HG03025 (cell line): ENCODE results near the gene KCTD2.
"Not testable (repeated sequence)": the region's sequence is repeated elsewhere in the genome, so short reads cannot be mapped to it uniquely, and the experiment has no call there.

Experiments
- ATAC-seq: cut with Tn5 transposase; IDR thresholded peaks from one replicate; pipeline ENCODE4 v1.9.1; 2021; ENCODE audit warnings: mild to moderate bottlenecking, moderate library complexity; ENCODE audit not compliant: unreplicated experiment, low FRiP score

Gene KCTD2

DNA sequence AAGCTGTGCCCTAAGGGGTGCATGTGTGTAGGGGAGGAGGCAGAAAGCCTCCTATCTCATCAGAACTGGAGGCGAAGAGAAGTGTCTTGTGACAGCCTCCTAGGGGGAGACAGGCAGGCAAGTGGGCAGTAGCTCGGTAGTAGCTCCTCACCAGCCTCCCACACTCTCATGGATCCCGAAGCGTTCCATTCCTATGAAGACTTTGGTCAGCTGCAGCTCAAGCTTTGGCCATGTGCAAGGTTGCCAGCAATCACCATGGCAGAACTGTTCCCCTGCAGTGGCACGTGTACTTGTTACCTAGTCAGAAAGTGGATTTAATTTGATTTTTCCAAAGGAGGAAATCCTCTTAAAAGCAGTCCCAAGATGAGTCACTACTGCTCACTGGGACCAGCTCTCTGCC is 27.9 kb upstream of the KCTD2 start:
- no peak for ATAC-seq

DNA sequence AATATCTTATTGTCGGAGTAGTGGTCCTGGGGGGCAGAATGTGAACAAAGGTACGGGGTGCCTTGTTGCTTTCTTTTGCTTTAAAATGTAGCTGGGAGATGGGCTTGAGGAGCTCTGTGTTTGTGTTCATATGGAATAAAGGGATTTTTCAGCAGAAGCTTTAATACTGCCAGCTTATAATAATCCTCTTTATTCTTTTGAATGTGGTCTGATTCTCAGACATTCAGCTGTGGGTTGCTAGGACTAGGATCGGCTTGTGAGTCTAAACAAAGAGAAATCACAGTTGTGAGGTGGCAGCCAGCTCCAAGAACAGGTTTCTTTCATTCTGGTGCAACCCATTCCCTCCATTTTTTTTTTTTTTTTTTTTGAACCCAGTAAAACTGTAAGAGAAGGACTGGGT is 27.3 kb upstream of the KCTD2 start:
- ATAC-seq, result no peak

DNA sequence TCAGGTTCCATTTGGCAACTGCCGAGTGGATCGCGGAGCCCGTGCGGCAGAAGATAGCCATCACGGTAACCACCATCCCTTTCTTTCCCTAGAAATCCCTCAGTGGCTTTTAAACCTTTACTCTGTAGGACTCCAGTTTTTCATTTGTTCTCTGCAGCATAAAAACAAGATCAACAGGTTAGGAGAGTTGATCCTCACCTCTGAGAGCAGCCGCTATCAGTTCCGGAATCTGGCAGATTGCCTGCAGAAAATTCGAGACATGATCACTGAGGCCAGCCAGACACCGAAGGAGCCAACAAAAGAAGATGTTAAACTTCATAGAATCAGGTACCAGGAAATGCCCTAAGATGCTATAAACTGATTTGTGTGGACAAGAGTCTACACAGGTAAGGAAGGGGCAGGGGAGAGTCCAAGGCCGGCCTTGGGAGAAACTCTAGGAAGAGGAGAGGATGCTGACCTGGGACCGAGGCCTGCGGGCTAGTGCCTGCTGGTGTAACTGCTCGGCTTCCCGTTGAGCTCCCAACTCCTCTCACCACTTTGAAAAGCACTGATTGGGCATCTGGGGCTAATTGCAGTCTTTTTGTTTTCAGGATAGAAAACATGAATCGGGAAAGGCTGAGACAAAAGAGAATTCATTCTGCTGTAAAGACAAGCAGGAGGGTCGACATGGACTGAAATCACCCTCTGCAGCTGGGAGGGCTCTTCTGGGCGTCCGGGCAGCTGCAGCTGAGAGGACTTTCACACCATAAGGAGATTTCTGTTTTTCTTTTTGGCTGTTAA is 26.5 kb upstream of the KCTD2 start:
- ATAC-seq, result no peak

DNA sequence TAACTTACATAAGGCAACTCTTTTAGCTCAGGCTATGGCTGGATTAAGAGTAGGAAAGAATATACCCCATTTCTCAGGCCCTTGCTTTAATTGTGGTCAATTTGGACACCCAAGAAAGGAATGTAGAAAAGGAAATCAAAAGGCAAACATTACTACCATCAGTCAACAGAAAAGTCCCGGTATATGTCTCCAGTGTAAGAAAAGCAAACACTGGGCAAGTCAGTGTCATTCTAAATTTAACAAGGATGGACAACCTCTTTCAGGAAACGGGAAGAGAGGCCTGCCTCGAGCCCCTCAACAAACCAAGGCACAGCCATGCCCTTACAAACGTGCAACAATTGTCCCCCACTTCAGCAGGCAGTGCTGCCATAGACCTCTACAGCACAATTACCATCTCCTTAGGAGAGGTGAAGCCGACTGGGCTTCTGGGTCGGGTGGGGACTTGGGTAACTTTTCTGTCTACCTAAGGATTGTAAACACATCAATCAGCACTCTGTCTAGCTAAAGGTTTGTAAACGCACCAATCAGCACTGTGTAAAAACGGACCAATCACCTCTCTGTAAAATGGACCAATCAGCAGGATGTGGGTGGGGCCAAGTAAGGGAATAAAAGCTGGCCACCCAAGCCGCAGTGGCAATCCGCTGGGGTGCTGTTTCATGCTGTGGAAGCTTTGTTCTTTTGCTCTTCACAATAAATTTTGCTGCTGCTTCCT is 22.2 kb upstream of the KCTD2 start:
- no peak for ATAC-seq

DNA sequence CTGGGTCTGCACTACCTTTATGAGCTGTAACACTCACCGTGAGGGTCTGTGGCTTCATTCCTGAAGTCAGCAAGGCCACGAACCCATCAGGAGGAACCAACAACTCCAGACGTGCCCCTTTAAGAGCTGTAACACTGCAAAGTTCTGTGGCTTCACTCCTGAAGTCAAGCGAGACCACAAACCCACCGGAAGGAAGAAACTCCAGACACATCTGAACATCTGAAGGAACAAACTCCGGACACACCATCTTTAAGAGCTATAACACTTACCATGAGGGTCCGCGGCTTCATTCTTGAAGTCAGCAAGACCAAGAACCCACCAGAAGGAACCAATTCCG is 21.7 kb upstream of the KCTD2 start:
- ATAC-seq, result not testable (repeated sequence)

DNA sequence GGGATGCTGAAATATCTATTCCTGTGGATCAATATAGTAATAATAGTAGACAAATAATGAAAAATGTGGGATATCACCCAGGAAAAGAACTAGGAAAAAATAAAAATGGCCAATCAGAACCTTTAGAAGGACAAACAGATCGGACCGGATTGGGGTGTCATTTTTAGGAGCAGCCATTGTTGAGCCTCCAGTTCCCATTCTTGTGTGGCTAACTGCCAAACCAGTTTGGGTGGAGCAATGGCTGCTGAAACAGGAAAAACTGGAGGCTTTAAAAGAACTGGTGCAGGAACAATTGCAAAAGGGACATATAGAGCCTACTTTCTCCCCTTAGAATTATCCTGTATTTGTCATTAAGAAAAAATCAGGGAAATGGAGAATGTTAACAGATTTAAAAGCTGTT is 20.4 kb upstream of the KCTD2 start:
- ATAC-seq, result not testable (repeated sequence)

DNA sequence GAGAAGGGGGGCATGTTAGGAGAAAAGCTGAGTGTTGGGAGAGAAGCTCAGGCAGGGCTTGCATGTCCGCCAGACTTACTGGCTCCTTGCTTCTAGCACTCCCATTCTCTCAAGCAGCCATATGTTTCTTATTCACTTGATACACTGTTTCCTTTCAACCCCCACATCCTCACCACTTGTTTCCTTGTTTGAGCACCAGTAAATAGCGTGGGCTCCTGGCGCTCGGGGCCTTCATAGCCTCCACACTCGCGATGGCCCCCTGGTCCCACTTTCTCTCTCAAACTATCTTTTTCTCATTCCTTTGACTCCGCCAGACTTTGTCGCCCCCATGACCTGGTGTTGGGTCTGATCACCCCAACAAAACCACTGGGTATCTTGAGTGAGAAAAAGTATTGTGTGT is 16.9 kb upstream of the KCTD2 start:
- ATAC-seq, result no peak

DNA sequence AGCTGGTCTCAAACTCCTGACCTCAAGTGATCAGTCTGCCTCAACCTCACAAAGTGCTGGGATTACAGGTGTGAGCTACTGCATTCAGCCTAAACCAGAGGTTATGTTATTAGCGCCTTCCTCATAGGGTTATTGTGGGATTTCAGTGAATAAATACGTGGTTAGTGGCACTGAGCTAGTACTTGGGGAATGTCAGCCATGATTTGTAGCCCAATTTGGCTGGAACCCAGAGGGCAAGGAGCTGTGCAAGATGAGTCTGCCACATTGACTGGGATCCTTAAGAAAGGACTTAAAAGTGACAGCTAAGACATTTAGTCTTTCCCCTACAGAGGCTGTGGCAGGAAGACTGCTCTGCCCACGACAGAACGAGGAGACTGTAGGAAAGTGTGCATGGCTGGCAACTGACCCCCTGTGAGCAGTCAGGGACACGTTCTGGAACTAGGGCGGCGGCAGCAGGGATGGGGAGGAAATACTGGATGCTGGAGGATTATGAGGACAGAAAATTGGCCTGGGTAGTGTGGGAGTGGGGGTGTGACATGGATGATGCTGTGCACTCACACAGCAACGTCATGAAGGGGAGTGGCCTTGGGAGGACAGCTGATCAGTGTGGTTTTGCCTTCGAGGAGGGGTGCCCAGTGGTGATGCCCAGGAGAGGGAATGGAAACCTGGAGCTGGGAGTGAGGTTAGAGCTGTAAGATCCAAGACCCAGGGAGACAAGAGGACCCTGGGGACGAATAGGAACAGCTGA is 14.9 kb upstream of the KCTD2 start:
- ATAC-seq, result no peak

DNA sequence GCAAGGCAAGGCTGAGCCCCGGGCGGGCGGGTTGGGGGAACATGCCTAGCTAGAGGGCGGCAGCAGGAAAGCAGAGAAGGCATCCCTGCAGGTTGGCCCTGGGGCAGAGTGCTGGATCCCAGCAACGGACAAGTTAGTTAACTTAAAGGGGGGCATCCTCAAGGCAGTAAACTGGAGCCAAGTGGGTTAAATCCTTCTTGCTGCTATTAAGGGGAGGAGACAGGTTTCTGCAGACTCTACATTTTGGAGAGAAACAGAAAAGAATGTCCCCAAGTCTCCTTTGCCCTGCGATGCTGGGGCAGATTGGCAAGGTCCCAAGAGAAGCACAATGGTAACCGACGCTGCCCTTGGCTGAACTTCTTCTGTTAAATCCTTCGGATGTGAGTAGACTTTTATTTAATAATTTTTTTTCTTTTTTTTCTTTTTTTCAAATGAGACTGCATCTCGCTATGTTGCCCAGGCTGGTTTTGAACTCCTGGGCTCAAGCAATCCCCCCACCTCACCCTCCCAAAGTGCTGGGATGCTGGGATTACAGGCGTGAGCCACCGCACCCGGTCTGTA is 14.2 kb upstream of the KCTD2 start:
- no peak for ATAC-seq

DNA sequence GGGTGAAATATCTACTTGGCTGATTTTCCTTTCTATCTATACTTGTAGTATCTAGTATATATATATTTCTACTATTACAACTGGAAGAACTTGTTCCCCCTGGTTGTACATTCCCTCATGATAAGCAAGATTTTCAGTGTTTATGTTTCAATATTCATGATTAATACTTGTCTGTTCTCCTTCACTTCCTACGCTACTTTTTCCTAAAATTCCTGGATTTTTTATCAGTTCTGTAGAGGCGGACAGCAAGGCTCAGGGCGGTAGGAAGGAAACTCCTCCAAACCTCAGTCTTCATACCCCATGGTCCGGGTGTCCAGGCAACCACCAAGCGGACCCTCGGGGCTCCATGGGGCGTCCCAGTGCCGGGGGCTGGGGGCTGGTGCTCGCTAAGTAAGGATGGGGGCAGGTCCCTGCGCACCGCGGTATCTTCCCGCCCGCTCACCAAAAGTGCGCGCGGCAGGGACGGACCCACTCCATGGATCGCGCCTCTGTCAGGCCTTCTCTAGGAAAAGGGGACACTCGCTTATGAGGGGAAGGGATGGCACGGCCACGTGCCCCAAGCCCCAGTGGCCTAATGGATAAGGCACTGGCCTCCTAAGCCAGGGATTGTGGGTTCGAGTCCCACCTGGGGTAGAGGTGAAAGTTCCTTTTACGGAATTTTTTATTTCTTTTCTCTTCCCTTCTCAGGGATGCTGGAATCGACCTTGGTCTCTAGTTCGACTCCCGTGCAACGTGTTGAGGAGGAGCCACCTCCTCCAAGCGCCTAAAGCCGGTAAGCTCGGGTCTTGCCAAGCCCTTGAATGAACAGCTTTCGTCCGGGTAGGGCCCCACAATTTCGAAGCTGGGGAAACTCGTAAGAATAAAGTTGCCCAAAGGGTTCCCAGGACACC is 13.4 kb upstream of the KCTD2 start:
- ATAC-seq, result no peak

DNA sequence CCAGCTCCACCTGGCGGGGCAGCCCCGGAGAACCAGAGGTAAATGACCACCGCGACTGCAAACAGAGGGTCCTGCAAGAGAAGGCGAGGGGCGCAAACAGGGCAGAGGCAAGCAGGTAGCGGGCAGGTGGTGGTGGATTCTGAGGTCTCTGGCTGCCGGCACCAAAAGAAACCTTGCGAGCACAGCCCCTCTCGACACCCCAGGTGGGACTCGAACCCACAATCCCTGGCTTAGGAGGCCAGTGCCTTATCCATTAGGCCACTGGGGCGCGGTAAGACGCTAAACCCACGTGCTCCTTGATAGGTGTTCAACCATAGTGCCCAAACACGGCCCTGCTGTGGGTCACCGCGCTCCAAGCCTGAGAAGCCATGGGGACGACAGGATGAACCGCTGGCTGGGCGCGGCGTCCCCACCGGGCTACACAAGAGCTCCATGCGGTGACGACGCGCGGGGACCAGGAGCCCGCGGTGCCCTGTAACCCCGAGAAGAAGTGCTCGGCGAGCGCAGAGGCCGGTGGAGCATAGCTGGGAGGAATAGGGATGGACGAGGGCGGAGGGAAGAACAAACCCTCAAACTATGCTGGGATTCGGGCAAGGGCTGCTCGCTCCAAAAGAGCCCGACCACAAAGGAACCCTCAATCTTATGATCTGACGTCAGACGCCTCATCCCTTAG is 12.7 kb upstream of the KCTD2 start:
- no peak for ATAC-seq

DNA sequence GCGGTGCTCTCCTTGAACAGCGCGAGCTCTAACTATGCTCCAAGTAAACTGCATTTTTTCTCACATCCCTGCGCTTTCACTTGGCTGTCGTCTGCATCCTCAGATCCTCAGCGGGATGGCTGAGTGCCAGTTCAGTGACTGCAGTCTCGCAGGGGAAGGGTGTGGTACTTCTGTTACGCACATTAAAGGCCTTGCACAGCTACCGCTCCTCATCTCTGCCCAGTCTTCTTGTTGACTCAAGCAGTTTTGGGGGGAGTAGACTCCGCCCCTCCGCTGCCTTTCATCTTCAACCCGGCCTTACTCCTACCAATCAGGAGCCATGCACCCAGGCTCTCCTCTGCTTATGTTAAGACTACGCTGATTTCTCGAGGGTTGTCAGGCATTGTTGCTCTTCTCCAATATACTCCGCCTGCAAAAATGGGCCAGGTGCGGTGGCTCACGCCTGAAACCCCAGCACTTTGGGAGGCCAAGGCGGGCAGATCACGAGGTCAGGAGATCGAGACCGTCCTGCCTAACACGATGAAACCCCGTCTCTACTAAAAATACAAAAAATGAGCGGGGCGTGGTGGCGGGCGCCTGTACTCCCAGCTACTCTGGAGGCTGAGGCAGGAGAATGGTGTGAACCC is 10.3 kb upstream of the KCTD2 start:
- ATAC-seq, result no peak

DNA sequence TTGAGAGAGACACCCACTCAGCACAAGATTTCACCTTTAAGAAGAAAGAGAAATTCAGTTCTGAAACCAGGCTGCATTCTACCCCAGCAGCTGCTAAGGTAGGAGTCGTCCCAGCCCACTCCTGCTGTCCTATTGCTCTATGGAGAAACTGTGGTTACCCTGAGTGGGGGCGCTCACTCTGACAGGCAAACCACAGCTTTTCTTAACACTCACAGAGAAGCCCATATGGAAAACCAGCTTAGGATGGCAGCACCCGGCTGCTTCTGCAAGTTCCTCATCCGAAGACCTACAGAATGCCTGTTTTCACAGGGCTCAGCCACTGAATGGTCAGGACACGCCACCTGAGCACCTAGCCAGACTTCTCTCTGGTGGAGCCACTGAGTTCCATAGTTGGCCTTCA is 7.8 kb upstream of the KCTD2 start:
- no peak for ATAC-seq

DNA sequence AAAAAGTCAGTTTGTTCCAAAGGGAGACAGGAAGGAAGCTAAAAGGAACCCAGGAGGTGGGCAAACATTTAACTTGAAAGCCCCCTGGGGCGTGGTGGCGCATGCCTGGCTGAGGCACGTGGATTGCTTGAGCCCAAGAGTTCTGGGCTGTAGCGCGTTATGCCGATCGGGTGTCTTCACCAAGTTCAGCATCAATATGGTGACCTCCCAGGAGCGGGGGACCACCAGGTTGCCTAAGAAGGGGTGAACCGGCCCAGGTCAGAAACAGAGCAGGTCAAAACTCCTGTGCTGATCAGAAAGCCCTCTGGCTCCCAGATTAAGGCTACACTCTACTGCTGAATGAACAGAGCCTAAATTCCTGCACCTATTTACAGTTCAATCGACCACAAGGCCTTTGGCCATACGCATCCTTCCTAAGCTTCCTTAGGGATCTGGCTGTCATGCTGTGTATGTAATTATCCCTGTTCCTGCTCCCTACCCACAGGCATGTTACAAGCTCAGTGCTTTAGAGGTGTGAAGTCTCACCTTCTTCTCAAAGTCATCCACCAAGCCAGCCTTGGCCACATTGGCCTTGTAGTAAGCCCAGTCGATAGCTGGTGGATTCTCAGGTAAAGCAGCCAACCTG is 5.3 kb upstream of the KCTD2 start:
- ATAC-seq, result no peak

DNA sequence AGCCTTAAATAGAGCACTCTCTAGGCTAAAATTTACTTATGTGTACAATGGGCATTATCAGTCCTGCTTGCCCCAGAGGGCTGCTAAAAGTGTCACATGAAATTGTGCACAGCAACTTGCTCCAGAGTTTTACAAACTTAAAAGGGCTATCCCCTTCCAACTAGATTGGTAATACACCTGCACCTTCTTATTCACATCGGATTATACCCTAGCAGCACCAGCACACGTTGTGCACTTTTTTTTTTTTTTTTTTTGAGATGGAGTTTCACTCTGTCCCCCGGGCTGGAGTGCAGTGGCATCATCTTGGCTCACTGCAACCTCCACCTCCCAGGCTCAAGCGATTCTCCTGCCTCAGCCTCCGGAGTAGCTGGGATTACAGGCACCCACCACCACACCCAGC is 3.2 kb upstream of the KCTD2 start:
- not testable (repeated sequence) for ATAC-seq

DNA sequence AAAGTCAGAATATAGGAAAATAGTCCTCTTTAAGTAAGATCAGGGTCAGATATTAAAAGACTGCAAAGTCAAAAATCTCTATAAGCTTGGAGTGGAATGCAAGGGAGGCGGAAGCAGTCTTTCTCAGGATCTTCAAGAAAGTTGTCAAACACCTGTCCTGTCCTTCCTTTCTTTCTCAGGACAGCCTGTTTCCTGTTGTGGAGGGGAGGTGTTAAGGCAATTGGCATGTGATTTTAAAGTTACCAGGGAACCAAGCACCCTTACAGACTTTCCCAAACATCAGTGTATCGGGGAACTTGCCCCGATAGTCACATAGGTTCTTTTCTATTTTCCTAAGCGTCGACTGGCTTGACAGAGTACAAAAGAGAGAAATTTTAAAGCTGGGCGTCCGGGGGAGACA is 2.3 kb upstream of the KCTD2 start:
- no peak for ATAC-seq

DNA sequence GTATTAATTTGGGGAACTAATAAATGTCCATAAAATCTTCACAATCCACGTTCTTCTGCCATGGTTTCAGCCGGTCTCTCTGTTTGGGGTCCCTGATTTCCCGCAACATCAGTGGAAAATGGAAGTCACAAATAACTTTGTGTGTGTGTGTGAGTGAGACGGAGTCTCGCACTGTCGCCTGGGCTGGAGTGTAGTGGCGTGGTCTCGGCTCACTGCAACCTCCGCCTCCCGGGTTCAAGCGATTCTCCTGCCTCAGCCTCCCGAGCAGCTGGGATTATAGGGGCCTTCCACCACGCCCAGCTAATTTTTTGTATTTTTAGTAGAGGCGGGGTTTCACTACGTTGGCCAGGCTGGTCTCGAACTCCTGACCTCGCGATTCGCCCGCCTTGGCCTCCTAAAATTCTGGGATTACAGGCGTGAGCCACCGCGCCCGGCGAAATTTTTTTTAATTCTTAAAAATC is 1.0 kb upstream of the KCTD2 start:
- ATAC-seq, result not testable (repeated sequence)

DNA sequence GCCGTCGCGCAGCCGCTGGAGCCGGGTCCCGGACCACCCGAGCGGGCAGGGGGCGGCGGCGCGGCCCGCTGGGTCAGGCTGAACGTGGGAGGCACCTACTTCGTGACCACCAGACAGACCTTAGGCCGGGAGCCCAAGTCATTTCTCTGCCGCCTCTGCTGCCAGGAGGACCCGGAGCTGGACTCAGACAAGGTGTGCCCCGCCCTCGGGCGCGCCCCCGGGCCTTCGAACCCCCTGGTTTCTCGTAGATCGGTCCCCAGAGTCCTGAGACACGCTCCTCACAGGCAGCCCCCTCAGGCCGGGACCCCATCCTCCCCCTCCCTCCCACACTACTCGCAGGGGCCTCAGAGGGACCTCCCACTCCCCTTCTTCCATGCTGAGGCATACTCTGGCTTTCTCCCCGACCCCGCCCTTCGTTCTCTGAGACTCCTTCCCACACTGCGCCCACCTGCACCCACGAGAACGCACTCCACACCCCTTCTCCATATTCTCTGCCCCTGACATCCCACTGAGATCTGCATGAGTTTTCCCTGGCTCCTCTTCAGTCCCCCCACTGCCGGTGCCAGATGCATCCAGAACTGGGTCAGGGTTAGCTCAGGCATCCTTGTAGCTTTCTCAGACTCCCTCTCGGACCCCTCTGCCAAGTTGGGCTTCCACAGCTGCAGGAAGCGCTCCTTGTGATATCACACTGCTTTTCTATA is 523 bp downstream of the KCTD2 start:
- peak; percentile 7 for ATAC-seq
